Ovary (tissue), 3 donors: ENCODE measurements around the gene DST.

Source experiments
- CTCF ChIP-seq, 3 donors: fragments of 450-650 bp in 2 of 3; fragments of 200-600 bp in 1 of 3; IDR thresholded peaks; one replicate each; pipeline versions ENCODE4 v1.5.1 to v1.8.0; 2016 to 2022; ENCODE audit warnings: antibody characterized with exemption in 3 of 3, mild to moderate bottlenecking in 1 of 3
- EP300 ChIP-seq: sonication (generic); formaldehyde crosslinking; IDR thresholded peaks from one replicate; pipeline ENCODE4 v1.6.1; 2017; ENCODE audit warnings: antibody characterized with exemption
- POLR2A ChIP-seq: fragments of 450-650 bp; IDR thresholded peaks from one replicate; pipeline ENCODE4 v1.6.1; 2017; ENCODE audit warnings: antibody characterized with exemption, mild to moderate bottlenecking, moderate library complexity
- donor health status: DM: no; HTN: no; CAD: no.

DNA sequence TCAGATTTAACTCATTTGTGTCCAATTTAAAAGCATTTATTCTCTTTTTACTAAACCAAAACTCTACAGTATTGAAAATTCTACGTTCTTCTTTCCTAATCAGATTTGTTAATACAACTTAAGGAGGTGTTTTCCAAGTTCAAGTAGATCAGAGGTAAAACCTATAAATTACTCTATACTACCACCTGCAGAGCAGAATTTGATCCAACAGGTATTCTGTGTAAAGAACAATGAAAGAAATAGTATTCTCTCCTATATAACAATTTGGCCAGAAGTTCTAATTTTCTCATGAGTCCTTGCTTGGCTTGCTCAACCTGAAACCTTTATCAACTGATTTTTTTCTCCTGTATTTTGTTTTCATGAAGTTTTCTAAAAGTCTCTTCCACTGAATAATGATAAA, 28.5 kb upstream of the DST start:
- no peak for TF ChIP-seq CTCF (IDR thresholded peaks at IDR 0.05)
- no peak for TF ChIP-seq POLR2A
- no peak for TF ChIP-seq EP300
